ENCODE measurements around the gene UBE3C.
"Not testable (repeated sequence)": the region's sequence is repeated elsewhere in the genome, so short reads cannot be mapped to it uniquely, and the experiment has no call there.

Gene UBE3C

GRCh38 chr7:157274094-157274634 lies 135.4 kb downstream of the UBE3C start:
- DNase-seq = peak; percentile 67

- peak; percentile 71 for DNase-seq
These were observed 136.3 kb downstream of the UBE3C start for GRCh38 chr7:157274991-157275427.

- DNase-seq = no peak
These were observed 137.4 kb downstream of the UBE3C start for GRCh38 chr7:157276091-157276561.

- peak; percentile 24 for DNase-seq
These were observed 138.2 kb downstream of the UBE3C start for GRCh38 chr7:157276731-157277562.

GRCh38 chr7:157277568-157277967 lies 138.8 kb downstream of the UBE3C start:
- DNase-seq = not testable (repeated sequence)

- DNase-seq = no peak
These were observed 139.6 kb downstream of the UBE3C start for GRCh38 chr7:157278167-157278790.

GRCh38 chr7:157278791-157279724 lies 140.3 kb downstream of the UBE3C start:
- DNase-seq = no peak

GRCh38 chr7:157279741-157280215 lies 141.1 kb downstream of the UBE3C start:
- DNase-seq = no peak

GRCh38 chr7:157280216-157280841 lies 141.6 kb downstream of the UBE3C start:
- DNase-seq = no peak

GRCh38 chr7:157281221-157281998 lies 142.7 kb downstream of the UBE3C start:
- no peak for DNase-seq

GRCh38 chr7:157282141-157282801 lies 143.5 kb downstream of the UBE3C start:
- no peak for DNase-seq

GRCh38 chr7:157284229-157285014 lies 145.7 kb downstream of the UBE3C start:
- no peak for DNase-seq

GRCh38 chr7:157291404-157292080 lies 152.8 kb downstream of the UBE3C start:
- DNase-seq = no peak

- no peak for DNase-seq
These were observed 153.5 kb downstream of the UBE3C start for GRCh38 chr7:157292258-157292657.

GRCh38 chr7:157292770-157293412 lies 154.2 kb downstream of the UBE3C start:
- DNase-seq = no peak

- DNase-seq = no peak
These were observed 154.7 kb downstream of the UBE3C start for GRCh38 chr7:157293413-157293788.

- DNase-seq = no peak
These were observed 156.0 kb downstream of the UBE3C start for GRCh38 chr7:157294773-157295172.

- DNase-seq = peak; percentile 9
These were observed 156.6 kb downstream of the UBE3C start for GRCh38 chr7:157295338-157295737.

- DNase-seq = no peak
These were observed 158.5 kb downstream of the UBE3C start for GRCh38 chr7:157297185-157297584.

Data from MV-4-11 (cell line).